Adrenal gland (tissue), 12 donors: ENCODE data around the gene HINT3. TPM values are rescaled to one million over a fixed set of nuclear protein-coding genes. Genes with fewer than 3 reads are reported as not detected.

Source experiments
- DNase-seq, 7 donors: peaks; one replicate each; pipeline ENCODE4 v3.0.0-alpha.2; 2019 to 2020
- H3K27ac ChIP-seq, 5 donors: fragments of 200-600 bp; sonication (generic) in 4 of 5; 1 replicate in 3 of 5; 2 replicates in 2 of 5; pipeline versions ENCODE4 v1.5.1 to v1.8.0; 2016 to 2020; ENCODE audit warnings: mild to moderate bottlenecking in 1 of 5
- H3K27me3 ChIP-seq: fragments of 200-600 bp; 2 replicates; pipeline ENCODE4 v1.8.0; 2021
- H3K36me3 ChIP-seq, 2 donors: fragments of 200-600 bp; replicated peaks in 1 of 2; 1 replicate in 1 of 2; 2 replicates in 1 of 2; pipeline versions ENCODE4 v1.5.1 to v1.8.0; 2018 to 2022
- H3K4me1 ChIP-seq, 2 donors: fragments of 200-600 bp; replicated peaks in 1 of 2; 1 replicate in 1 of 2; 2 replicates in 1 of 2; pipeline versions ENCODE4 v1.5.1 to v1.8.0; 2018 to 2021
- H3K4me3 ChIP-seq, 4 donors: fragments of 200-600 bp; sonication (generic) in 3 of 4; one replicate each; pipeline ENCODE4 v1.5.1; 2016 to 2018
- H3K9me3 ChIP-seq, 3 donors: fragments of 200-600 bp; sonication (generic) in 1 of 3; replicated peaks in 1 of 3; 1 replicate in 2 of 3; 2 replicates in 1 of 3; pipeline versions ENCODE4 v1.5.1 to v1.8.0; 2016 to 2021
- CTCF ChIP-seq, 6 experiments: fragments of 450-650 bp in 4 of 6; fragments of 200-600 bp in 2 of 6; sonication (generic) in 1 of 6; IDR thresholded peaks; 1 replicate in 5 of 6; 2 replicates in 1 of 6; pipeline versions ENCODE4 v1.5.1 to v1.8.0; 2016 to 2021; ENCODE audit warnings: antibody characterized with exemption in 6 of 6, mild to moderate bottlenecking in 2 of 6, moderate library complexity in 1 of 6
- POLR2A ChIP-seq, 2 donors: fragments of 450-650 bp; IDR thresholded peaks; one replicate each; pipeline ENCODE4 v1.6.1; 2017; ENCODE audit warnings: antibody characterized with exemption in 2 of 2, mild to moderate bottlenecking in 2 of 2, moderate library complexity in 1 of 2
- WGBS, 4 donors: extraction: QIAGEN DNeasy Blood & Tissue Kit in 2 of 4; methylation state at CpG; one replicate each; pipeline versions ENCODE4 v1.1.5 to v1.1.7; 2013 to 2017; 5-methylcytosine and 5-hydroxymethylcytosine counted together
- intact Hi-C, 2 donors: fragments of 100-400 bp; cut with DNase I; formaldehyde crosslinking; loops; one replicate each; pipeline versions ENCODE4 v1.14.1 to v1.15.0; 2022 to 2023
- polyA plus RNA-seq, 3 donors: library from polyadenylated mRNA; stranded (reverse); fragments of 200-250 nt in 2 of 3; fragments of 350-450 nt in 1 of 3; fragmentation: Illumina TruSeq in 1 of 3; extraction: RNeasy Lipid Tissue Mini Kit (QIAGEN cat#74804) in 1 of 3; gene quantifications; one replicate each; pipeline ENCODE4 v1.2.3, GENCODE V29; 2013 to 2014
- total RNA-seq, 9 donors: library from RNA; depleted of rRNA in 4 of 9; stranded (reverse); fragments of >200 nt in 4 of 9; fragments of 120-200 nt in 1 of 9; fragmentation: NEBNext Ultra II Directional in 1 of 9; extraction: Animal tissue kit (Norgen Biotek cat#: 25700) in 1 of 9; gene quantifications; one replicate each; pipeline versions ENCODE4 v1.1.0 to v1.2.4, GENCODE V29; 2013 to 2023
- donor health status: healthy with polysubstance abuse.
- donor health status: Bipolar disorder and iron deficiency.
- donor health status: DM: yes; HTN: yes; CAD: no.
- donor health status: DM: no; HTN: no; CAD: no.
- donor health status: DM: no; HTN: no; CAD: no.
- donor health status: DM: yes; HTN: yes; CAD: no.

Gene HINT3
- total and polyA plus RNA-seq, 12 donors = 4.7 to 40.6 (median 30.4) TPM

- H3K36me3 ChIP-seq = no peaks in the 10 kb centered on the region
- peaks cover 5 to 20% of the 10 kb centered on the region in 2 donors for H3K4me1 ChIP-seq
- no peaks in the 10 kb centered on the region for H3K9me3 ChIP-seq
- intact Hi-C loops = loop anchor here (10.0 kb wide), 2 partner anchors 168 to 638 kb away; no protein-coding TSS in a partner anchor
- H3K4me3 ChIP-seq = no peak overlapping the region
- TF ChIP-seq CTCF (IDR thresholded peaks at IDR 0.05) = peak in 1 of 6 experiments; percentile 19
- no peak for TF ChIP-seq POLR2A (IDR thresholded peaks at IDR 0.05)
- DNase-seq = peak in 1 of 7 donors; percentile 17
- no peaks in the 10 kb centered on the region for H3K27me3 ChIP-seq
- WGBS, 4 donors = 73 to 89% (median 82%) methylated on average over 6 to 7 of the region's 7 CpGs
- no peak overlapping the region for H3K27ac ChIP-seq
These were observed 3.6 kb upstream of the HINT3 start for GRCh38 chr6:125952764-125953501.

GRCh38 chr6:125953502-125953875, 3.1 kb upstream of the HINT3 start:
- no peaks in the 10 kb centered on the region for H3K9me3 ChIP-seq
- H3K27me3 ChIP-seq = no peaks in the 10 kb centered on the region
- intact Hi-C loops = loop anchor here (10.0 kb wide), 2 partner anchors 169 to 639 kb away; no protein-coding TSS in a partner anchor
- H3K27ac ChIP-seq = no peak overlapping the region
- H3K4me1 ChIP-seq = peaks cover 10 to 20% of the 10 kb centered on the region in 2 donors
- no peak overlapping the region for H3K4me3 ChIP-seq
- 74 to 83% (median 77%) methylated on average over 1 to 11 of the region's 11 CpGs for WGBS, 4 donors
- no peak for TF ChIP-seq CTCF (IDR thresholded peaks at IDR 0.05)
- TF ChIP-seq POLR2A (IDR thresholded peaks at IDR 0.05) = no peak
- no peaks in the 10 kb centered on the region for H3K36me3 ChIP-seq
- no peak for DNase-seq

GRCh38 chr6:125954735-125955339, 1.7 kb upstream of the HINT3 start:
- TF ChIP-seq CTCF (IDR thresholded peaks at IDR 0.05) (no peak), POLR2A (IDR thresholded peaks at IDR 0.05) (no peak)
- H3K36me3 ChIP-seq = no peaks in the 10 kb centered on the region
- intact Hi-C loops = loop anchor here (10.0 kb wide), 2 partner anchors 170 to 640 kb away; no protein-coding TSS in a partner anchor
- no peak overlapping the region for H3K27ac ChIP-seq
- peaks cover 16 to 27% of the 10 kb centered on the region in 2 donors for H3K4me1 ChIP-seq
- H3K27me3 ChIP-seq = no peaks in the 10 kb centered on the region
- no peak overlapping the region for H3K4me3 ChIP-seq
- 58 to 61% (median 60%) methylated on average over 5 of the region's 5 CpGs for WGBS, 4 donors
- H3K9me3 ChIP-seq = no peaks in the 10 kb centered on the region
- no peak for DNase-seq

GRCh38 chr6:125955973-125956372, 597 bp upstream of the HINT3 start:
- 37 to 43% (median 40%) methylated on average over 5 of the region's 5 CpGs for WGBS, 4 donors
- H3K9me3 ChIP-seq = no peaks in the 10 kb centered on the region
- TF ChIP-seq CTCF (IDR thresholded peaks at IDR 0.05) = no peak
- TF ChIP-seq POLR2A (IDR thresholded peaks at IDR 0.05) = no peak
- peak overlapping the region in 4 of 5 donors; percentile 93 to 98 (median 96) for H3K27ac ChIP-seq
- no peaks in the 10 kb centered on the region for H3K36me3 ChIP-seq
- intact Hi-C loops = loop anchor here (10.0 kb wide), 2 partner anchors 171 to 641 kb away; no protein-coding TSS in a partner anchor
- no peaks in the 10 kb centered on the region for H3K27me3 ChIP-seq
- DNase-seq = no peak
- peaks cover 16 to 27% of the 10 kb centered on the region in 2 donors for H3K4me1 ChIP-seq
- peak overlapping the region in 1 of 4 donors; percentile 83 for H3K4me3 ChIP-seq
